ENCODE data around the gene MYL4. TPM values are rescaled to one million over a fixed set of nuclear protein-coding genes. Genes with fewer than 3 reads are reported as not detected.

MYL4 gene
- total RNA-seq, 1 donor from 2014 or later: 1.1 TPM

GRCh38 chr17:47229535-47230443 is 20.6 kb downstream of the MYL4 start:
- Mint-ChIP-seq H3K4me3 (peak overlapping the region; percentile 20), H3K27ac (peak overlapping the region; percentile 47), H3K27me3 (ENCODE audit: low read depth) (peaks cover 5% of the 10 kb centered on the region), H3K36me3 (no peaks in the 10 kb centered on the region), H3K9me3 (no peaks in the 10 kb centered on the region), H3K4me1 (peaks cover 14% of the 10 kb centered on the region)
- peak; percentile 60 to 79 for DNase-seq (ENCODE audit: low spot score in 2 of 2, unreplicated experiment in 2 of 2)
- TF ChIP-seq CTCF (IDR thresholded peaks at IDR 0.05; ENCODE audit: unreplicated experiment): peak; percentile 95

- DNase-seq (ENCODE audit: low spot score in 2 of 2, unreplicated experiment in 2 of 2): no peak
- H3K4me1 Mint-ChIP-seq: peaks cover 14% of the 10 kb centered on the region
- H3K4me3 Mint-ChIP-seq: no peak overlapping the region
- no peaks in the 10 kb centered on the region for H3K36me3 Mint-ChIP-seq
- no peaks in the 10 kb centered on the region for H3K9me3 Mint-ChIP-seq
- H3K27ac Mint-ChIP-seq: no peak overlapping the region
- TF ChIP-seq CTCF (IDR thresholded peaks at IDR 0.05; ENCODE audit: unreplicated experiment): no peak
- peaks cover 5% of the 10 kb centered on the region for H3K27me3 Mint-ChIP-seq (ENCODE audit: low read depth)
These were observed 21.7 kb downstream of the MYL4 start for GRCh38 chr17:47230864-47231263.

GRCh38 chr17:47231334-47231733 is 22.2 kb downstream of the MYL4 start:
- H3K36me3 Mint-ChIP-seq: no peaks in the 10 kb centered on the region
- no peak for TF ChIP-seq CTCF (IDR thresholded peaks at IDR 0.05; ENCODE audit: unreplicated experiment)
- H3K27me3 Mint-ChIP-seq (ENCODE audit: low read depth): peaks cover 5% of the 10 kb centered on the region
- DNase-seq (ENCODE audit: low spot score in 2 of 2, unreplicated experiment in 2 of 2): no peak
- H3K27ac Mint-ChIP-seq: no peak overlapping the region
- H3K9me3 Mint-ChIP-seq: no peaks in the 10 kb centered on the region
- no peak overlapping the region for H3K4me3 Mint-ChIP-seq
- H3K4me1 Mint-ChIP-seq: peaks cover 14% of the 10 kb centered on the region

- Mint-ChIP-seq H3K27ac (no peak overlapping the region), H3K9me3 (no peaks in the 10 kb centered on the region), H3K4me1 (peaks cover 14% of the 10 kb centered on the region), H3K27me3 (ENCODE audit: low read depth) (peaks cover 5% of the 10 kb centered on the region), H3K4me3 (no peak overlapping the region), H3K36me3 (no peaks in the 10 kb centered on the region)
- DNase-seq (ENCODE audit: low spot score in 2 of 2, unreplicated experiment in 2 of 2): no peak
- TF ChIP-seq CTCF (IDR thresholded peaks at IDR 0.05; ENCODE audit: unreplicated experiment): no peak
These were observed 22.7 kb downstream of the MYL4 start for GRCh38 chr17:47231866-47232265.

GRCh38 chr17:47232465-47232864 is 23.3 kb downstream of the MYL4 start:
- TF ChIP-seq CTCF (IDR thresholded peaks at IDR 0.05; ENCODE audit: unreplicated experiment): no peak
- H3K4me3 Mint-ChIP-seq: no peak overlapping the region

More at GRCh38 chr17:47232465-47232864, 23.3 kb downstream of the MYL4 start:
- Mint-ChIP-seq H3K27me3 (ENCODE audit: low read depth) (peaks cover 5% of the 10 kb centered on the region), H3K36me3 (no peaks in the 10 kb centered on the region), H3K4me1 (peaks cover 14% of the 10 kb centered on the region), H3K9me3 (no peaks in the 10 kb centered on the region), H3K27ac (no peak overlapping the region)
- no peak for DNase-seq (ENCODE audit: low spot score in 2 of 2, unreplicated experiment in 2 of 2)
